Nephron progenitor cell (in vitro differentiated cells): ENCODE results near the gene CYTIP.
"Not testable (repeated sequence)": the region's sequence is repeated elsewhere in the genome, so short reads cannot be mapped to it uniquely, and the experiment has no call there.

ENCODE experiments used
- DNase-seq: peaks from one replicate; pipeline ENCODE4 v3.0.0; 2021
- H3K27ac Mint-ChIP-seq: 2 replicates; pipeline ENCODE4 v1.8.0; 2021; ENCODE audit warnings: mild to moderate bottlenecking, moderate library complexity, mixed read lengths
- H3K27me3 Mint-ChIP-seq: 2 replicates; pipeline ENCODE4 v1.8.0; 2021; ENCODE audit warnings: mild to moderate bottlenecking, low read depth, mixed read lengths; ENCODE audit not compliant: poor library complexity
- H3K36me3 Mint-ChIP-seq: 2 replicates; pipeline ENCODE4 v1.8.0; 2021; ENCODE audit warnings: low read depth, mixed read lengths
- H3K4me1 Mint-ChIP-seq: 2 replicates; pipeline ENCODE4 v1.8.0; 2021; ENCODE audit warnings: mixed read lengths
- H3K4me3 Mint-ChIP-seq: 2 replicates; pipeline ENCODE4 v1.8.0; 2021; ENCODE audit warnings: mild to moderate bottlenecking, moderate library complexity, mixed read lengths
- H3K9me3 Mint-ChIP-seq: 2 replicates; pipeline ENCODE4 v1.8.0; 2021; ENCODE audit warnings: mild to moderate bottlenecking, moderate library complexity, mixed read lengths
- TF ChIP-seq, protein P1 (sequence below): fragments of 200-600 bp; sonication (generic); IDR thresholded peaks from 2 replicates; pipeline ENCODE4 v1.5.0; 2021; ENCODE audit warnings: antibody characterized with exemption

Gene CYTIP

GRCh38 chr2:157376041-157376440 lies 67.8 kb downstream of the CYTIP start:
- peaks cover 15% of the 10 kb centered on the region for H3K36me3 Mint-ChIP-seq
- peaks cover 6% of the 10 kb centered on the region for H3K4me1 Mint-ChIP-seq
- no peak for DNase-seq
- H3K27ac Mint-ChIP-seq = no peak overlapping the region
- TF ChIP-seq, protein P1, sequence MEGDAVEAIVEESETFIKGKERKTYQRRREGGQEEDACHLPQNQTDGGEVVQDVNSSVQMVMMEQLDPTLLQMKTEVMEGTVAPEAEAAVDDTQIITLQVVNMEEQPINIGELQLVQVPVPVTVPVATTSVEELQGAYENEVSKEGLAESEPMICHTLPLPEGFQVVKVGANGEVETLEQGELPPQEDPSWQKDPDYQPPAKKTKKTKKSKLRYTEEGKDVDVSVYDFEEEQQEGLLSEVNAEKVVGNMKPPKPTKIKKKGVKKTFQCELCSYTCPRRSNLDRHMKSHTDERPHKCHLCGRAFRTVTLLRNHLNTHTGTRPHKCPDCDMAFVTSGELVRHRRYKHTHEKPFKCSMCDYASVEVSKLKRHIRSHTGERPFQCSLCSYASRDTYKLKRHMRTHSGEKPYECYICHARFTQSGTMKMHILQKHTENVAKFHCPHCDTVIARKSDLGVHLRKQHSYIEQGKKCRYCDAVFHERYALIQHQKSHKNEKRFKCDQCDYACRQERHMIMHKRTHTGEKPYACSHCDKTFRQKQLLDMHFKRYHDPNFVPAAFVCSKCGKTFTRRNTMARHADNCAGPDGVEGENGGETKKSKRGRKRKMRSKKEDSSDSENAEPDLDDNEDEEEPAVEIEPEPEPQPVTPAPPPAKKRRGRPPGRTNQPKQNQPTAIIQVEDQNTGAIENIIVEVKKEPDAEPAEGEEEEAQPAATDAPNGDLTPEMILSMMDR = no peak
- no peaks in the 10 kb centered on the region for H3K27me3 Mint-ChIP-seq
- H3K4me3 Mint-ChIP-seq = no peak overlapping the region
- peaks cover 32% of the 10 kb centered on the region for H3K9me3 Mint-ChIP-seq

DNA sequence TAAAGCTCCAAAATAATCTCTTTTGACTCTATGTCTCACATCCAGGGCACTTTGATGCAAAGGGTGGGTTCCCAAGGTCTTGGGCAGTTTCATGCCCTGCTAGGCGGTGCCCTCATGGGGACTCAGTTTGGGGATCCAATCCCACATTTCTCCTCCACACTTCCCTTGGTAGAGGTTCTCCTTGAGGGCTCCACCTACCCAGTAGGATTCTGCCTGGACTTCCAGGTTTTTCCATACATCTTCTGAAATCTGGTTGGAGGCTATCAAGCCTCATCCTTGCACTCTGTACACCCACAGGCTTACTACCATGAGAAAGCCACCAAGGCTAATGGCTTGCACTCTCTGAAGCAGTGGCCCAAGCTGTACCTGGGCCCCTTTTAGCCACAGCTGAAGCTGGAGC lies 68.5 kb downstream of the CYTIP start:
- Mint-ChIP-seq H3K27ac (no peak overlapping the region), H3K4me1 (peaks cover 6% of the 10 kb centered on the region), H3K27me3 (no peaks in the 10 kb centered on the region), H3K4me3 (no peak overlapping the region), H3K36me3 (peaks cover 15% of the 10 kb centered on the region), H3K9me3 (peaks cover 30% of the 10 kb centered on the region)
- DNase-seq = no peak
- TF ChIP-seq, protein P1 = no peak

DNA sequence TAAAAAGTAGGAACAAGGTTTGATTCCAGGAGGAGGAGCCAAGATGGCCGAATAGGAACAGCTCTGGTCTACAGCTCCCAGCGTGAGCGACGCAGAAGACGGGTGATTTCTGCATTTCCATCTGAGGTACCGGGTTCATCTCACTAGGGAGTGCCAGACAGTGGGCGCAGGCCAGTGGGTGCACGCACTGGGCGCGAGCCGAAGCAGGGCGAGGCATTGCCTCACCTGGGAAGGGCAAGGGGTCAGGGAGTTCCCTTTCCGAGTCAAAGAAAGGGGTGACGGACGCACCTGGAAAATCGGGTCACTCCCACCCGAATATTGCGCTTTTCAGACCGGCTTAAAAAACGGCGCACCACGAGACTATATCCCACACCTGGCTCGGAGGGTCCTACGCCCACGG lies 75.4 kb downstream of the CYTIP start:
- H3K4me1 Mint-ChIP-seq, H3K9me3 Mint-ChIP-seq, H3K4me3 Mint-ChIP-seq, H3K36me3 Mint-ChIP-seq, H3K27ac Mint-ChIP-seq, H3K27me3 Mint-ChIP-seq, DNase-seq: not testable (repeated sequence)

DNA sequence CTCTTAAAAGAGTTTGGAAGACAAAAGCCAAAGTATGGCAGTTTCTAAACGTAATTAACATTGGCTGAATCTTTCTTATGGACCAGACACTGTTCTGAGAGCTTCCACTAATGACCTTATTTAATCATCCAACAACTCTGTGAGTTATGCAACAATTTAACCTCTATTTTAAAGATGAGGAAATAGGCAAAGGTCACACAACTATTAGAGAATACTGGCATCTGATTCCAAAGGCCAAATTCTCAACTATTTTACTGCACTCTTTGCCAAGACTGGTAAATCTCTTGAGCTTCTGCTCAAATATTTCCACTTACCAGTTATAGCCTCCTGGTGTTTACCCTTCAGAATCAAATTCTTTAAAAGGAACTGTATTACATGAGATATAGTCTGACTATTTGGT lies 76.2 kb downstream of the CYTIP start:
- no peaks in the 10 kb centered on the region for H3K36me3 Mint-ChIP-seq

More for the DNA sequence above, 76.2 kb downstream of the CYTIP start:
- Mint-ChIP-seq H3K27me3 (peaks cover 6% of the 10 kb centered on the region), H3K4me1 (no peaks in the 10 kb centered on the region), H3K9me3 (peaks cover 12% of the 10 kb centered on the region), H3K27ac (no peak overlapping the region), H3K4me3 (no peak overlapping the region)
- TF ChIP-seq, protein P1 = no peak
- no peak for DNase-seq
